NCI-H2227 (cell line): ENCODE results near the gene KIZ.

Source experiments
- DNase-seq: peaks from one replicate; lab custom pipeline; 2025; ENCODE audit not compliant: unreplicated experiment; lab: John Stamatoyannopoulos, UW

Gene KIZ, protein sequence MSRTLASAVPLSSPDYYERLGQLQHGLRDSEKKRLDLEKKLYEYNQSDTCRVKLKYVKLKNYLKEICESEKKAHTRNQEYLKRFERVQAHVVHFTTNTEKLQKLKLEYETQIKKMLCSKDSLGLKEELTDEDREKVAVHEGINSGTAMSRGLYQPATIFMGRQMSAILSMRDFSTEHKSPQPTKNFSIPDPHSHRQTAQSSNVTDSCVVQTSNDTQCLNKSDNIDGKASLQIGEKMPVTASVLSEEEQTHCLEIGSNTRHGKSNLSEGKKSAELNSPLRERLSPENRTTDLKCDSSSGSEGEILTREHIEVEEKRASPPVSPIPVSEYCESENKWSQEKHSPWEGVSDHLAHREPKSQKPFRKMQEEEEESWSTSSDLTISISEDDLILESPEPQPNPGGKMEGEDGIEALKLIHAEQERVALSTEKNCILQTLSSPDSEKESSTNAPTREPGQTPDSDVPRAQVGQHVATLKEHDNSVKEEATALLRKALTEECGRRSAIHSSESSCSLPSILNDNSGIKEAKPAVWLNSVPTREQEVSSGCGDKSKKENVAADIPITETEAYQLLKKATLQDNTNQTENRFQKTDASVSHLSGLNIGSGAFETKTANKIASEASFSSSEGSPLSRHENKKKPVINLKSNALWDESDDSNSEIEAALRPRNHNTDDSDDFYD

DNA sequence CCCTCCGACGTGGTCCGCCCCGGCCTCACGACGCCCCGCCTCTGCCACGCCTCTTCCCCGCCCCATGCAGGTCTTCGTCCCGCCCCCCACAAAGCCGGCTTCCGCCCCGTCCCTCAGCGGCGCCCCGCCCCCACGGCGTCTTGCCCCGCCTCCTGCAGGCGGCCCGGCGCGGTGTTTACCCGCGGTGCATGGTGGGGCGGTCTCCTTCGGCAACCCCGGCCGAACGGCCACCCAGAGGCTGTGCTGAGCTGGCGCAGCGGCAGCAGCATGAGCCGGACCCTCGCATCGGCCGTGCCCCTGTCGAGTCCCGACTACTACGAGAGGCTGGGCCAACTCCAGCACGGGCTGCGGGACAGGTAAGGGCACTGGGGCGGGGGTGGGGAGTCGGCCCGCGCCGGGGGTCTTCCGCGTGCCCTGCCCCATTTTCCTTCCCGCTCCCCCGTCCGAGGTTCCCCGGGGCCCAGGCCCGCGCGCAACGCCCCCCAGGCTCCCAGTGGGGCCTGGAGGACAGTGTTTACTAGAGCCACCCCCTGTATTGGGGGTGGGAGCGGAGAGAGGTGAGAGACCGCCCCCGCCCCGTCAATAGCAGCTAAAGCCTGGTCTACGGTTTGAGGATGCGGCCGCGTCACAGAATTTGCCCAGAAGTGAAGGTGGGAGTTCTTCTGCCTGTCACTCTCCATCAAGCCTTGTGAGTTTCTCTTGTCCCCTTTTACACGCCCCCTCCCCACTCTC lies at the start of gene KIZ:
TSS of gene KIZ (plus strand) at position 234 of the 732 bp plus-strand sequence. CDS start at position 268, 34 bp downstream.
- DNase-seq: peak; percentile 96

DNA sequence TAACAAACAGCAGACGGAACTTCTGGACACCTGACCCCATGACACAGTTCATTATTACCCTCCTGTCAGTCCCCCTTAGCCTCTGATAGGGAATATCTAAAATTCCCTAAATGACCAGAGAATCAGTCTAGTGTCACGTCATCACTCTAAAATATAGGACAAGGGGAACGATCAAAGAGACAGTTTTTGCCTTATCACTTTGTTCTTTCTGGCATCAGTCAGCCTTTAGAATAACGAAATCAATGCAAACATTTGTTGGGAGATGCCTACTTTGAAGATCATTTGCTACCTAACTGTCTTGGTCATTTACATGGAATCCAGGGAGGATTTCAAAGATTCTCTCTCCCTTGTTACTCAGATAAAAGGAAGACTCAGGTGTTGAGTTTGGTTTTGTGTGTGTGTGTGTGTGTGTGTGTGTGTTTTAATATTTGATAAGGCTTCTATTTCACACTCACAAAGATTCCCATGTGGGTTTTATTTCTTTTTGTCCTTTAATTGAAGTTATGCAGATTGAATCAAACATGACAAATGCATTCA lies 48.0 kb upstream of the KIZ start:
- DNase-seq: no peak

DNA sequence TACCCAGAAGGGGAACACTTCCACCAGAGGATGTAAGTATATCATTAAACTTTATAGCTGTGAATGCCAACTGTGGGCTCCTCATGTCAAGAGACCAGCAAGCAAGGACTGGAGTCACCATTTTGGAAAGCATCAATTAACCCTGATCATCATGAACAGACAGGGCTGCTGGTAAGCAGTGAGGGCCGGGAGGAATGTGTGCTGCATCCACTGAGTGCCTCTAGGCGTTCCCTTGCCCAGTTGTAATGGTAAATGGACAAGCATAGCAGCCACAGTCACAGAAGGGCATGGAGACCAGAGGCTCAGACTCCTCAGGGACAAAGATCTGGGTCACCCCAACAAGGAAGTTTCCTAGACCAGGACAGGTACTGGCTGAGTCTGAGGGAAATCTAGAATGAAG lies 43.3 kb upstream of the KIZ start:
- DNase-seq: no peak

DNA sequence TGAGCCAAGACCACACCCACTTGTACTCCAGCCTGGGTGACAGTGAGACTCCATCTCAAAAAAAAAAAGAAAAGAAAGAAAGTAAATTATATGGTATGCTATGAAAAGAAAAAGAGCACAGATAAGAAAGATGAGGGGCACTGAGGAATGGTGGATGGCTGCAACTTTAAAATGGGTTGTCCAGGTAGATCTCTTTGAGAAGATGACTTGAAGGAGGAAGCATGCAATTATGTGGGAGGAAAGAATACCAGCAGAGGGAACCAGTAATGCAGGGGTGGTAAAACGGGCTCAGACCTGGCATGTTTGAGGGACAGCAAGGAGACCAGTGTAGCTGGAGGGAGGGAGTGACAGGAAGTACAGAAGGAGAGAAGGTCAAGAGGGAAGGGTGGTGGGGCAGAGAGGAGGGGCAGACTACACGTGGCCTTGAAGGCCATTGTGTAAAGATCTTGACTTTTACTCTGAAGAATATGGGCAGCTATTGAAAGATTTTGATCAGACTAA lies 42.0 kb upstream of the KIZ start:
- no peak for DNase-seq

DNA sequence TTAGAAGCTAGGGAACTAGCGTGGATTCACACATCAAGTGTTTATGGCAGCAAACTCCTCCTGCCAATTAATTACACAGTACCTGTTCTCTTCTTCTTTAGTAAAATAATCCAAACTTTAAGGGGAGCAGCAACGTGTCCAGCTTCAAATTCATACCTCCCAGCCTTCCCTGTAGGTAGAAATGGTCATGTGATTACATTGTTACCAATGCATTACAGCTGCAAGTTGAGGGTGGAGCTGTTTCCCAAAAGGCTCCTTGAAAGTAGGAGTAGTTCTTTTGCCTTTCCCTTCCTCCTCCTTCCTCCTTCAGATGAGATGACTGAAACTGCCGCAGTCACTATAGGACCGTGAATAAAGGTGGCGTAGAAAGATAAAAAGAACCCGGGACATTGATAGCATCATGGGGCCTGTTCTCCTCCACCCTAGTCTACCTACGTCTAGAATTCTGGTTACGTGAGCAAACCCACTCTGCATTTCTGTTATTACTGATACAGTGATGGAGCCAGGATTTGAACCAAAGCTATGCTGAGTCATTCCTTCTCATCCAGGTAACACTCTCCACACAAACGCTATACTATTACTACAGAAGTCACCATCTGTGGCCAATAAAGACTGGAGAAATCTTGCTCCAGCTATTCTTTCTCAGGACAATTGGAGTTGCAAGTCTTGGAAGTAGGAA lies 37.9 kb upstream of the KIZ start:
- no peak for DNase-seq

DNA sequence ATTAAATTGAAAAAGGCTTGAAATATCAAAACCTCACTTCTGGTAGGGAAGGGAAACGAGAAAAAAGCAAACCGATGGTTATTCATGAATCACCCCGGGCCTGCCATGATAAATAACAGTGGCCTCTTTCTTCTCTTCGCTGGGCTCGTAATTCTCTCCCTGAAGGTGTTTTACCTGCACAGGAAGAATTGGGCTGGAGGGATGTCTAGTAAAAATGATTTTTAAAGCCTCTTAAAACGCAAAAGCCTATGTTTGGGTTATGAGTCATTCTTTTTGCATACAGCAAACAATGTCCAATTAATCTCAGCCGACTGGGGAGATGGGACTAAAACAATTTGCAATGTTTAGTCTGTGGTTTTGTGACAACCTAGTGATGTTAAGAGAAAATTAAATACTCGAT lies 36.5 kb upstream of the KIZ start:
- DNase-seq: no peak

DNA sequence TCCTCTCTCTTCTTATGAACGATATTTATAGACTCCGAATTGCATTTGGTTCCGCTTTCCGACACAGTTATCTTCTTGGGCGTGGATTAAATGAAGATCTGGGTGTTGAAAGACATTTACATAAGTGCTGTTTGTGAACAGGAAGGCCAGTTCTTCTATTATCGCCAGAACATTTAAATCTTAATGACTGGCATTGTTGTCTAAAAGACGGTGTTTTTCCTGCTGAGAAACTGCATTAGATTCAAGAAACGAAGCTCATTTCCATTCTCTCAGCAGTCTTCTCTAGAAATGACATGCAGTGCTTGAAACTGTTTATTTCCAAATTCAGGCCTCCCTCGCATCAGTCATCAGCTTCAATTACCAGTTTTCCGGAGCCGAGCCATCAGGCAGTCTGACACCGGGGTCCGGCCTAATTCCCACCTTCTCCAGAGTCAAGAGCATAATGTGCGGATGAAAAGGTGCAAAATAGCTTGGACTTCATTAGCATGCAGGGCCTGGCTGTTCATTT lies 35.7 kb upstream of the KIZ start:
- DNase-seq: peak; percentile 35

DNA sequence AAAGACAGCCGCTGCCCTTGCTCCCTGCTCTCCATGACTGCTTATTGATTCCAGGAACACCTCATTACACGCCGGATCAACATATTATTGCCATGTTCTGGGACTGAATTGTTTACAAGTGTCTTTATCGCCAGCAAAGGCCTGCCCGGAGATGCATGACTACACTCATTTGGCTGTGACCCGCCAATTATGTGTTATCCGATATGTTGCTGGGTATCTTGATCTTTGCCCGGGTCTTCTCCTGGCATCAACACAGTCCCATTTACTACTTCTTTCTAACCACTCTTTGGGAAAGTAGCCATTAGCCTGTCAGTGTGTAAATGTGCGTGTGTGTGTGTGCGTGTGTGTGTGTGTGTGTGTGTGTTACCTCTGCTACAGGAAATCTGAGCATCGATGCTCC lies 35.2 kb upstream of the KIZ start:
- DNase-seq: peak; percentile 35

DNA sequence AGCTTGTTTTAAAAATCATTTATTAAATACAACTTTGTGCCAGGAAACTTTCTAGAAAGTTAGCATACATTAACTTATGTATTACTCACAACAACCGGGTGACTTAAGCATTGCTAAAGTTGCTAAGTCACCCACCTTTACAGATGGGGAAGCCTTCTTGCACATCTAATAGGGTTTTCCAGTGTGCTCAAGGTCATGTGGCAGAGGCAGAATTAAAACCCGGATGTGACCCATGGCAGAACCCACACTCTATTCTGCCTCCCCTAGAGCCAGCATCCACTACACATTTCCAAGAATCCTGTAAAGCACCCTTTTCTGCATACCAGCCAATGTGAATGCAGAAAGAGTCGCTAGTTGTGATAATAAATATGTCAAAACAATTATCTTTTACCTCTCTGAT lies 33.1 kb upstream of the KIZ start:
- DNase-seq: no peak

DNA sequence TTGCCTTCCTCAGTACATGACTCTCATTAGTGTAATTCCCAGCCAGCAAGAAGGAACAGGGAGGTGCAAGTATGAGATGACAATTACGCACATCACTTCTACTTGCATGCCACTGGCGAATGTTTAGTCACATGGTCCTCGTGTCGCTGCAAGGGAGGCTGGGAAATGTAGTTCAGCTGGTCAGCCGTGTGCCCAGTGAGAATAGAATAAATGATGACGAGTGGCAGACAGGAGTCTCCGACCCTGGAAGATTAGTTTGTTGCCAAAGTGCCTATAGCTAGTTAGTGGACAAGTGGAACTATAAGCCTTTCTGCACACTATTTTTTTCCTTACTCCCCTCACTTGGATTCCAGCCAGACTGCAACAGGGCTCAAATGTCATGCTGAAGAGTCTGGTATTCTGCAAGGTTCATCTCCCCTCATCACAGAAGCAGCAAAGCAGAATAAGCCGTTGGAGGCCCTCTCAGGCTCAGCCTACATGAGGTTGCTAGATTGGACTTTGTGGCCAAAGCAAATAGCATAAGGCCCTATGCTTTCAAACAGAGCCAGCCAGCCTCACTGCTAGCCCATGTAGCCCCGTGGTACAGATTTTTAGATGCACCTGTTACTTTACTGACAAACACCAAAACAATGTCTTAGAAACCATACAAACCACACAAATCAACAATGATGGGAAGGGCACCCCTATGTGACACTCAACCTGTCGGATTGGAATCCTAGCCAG lies 29.4 kb upstream of the KIZ start:
- DNase-seq: peak; percentile 29

DNA sequence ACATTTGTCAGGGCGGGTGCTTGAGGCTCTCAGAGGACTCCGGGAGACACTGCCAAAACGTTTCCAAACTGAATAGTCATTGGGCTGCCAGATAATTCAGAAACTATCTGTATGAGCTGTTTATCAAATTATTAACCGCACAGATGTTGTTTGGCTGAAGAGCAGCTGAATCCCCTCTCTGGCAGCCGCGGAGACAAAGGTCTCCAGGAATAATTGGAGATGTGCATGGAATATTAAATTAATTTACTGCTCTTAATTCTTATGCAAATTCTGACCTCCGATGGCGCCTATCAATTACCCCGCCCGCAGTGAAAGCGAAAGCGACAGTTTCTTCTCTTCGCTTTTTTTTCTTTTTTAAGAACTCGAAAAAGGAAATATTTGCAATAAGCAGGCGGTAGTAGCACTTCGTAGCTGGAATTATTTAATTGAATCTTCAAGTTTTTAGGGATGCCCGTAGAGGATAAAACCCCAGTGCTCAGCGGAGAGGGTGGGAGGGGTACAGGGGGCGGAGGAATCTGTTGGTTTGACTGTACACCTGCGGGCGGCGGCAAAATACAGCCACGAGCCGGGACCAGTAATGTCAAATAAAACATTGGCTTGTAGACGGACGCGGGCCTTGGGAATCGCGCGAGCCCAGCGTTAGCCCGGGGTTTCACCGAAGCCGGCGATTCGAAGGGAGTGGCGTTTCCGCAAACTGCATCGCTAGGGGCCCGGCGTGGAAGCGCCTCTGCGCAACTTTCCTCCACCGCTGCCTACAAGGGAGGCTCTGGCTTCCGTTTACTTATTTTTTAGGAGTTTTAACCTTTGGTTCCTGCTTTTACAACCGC lies 25.9 kb upstream of the KIZ start:
- DNase-seq: peak; percentile 40

DNA sequence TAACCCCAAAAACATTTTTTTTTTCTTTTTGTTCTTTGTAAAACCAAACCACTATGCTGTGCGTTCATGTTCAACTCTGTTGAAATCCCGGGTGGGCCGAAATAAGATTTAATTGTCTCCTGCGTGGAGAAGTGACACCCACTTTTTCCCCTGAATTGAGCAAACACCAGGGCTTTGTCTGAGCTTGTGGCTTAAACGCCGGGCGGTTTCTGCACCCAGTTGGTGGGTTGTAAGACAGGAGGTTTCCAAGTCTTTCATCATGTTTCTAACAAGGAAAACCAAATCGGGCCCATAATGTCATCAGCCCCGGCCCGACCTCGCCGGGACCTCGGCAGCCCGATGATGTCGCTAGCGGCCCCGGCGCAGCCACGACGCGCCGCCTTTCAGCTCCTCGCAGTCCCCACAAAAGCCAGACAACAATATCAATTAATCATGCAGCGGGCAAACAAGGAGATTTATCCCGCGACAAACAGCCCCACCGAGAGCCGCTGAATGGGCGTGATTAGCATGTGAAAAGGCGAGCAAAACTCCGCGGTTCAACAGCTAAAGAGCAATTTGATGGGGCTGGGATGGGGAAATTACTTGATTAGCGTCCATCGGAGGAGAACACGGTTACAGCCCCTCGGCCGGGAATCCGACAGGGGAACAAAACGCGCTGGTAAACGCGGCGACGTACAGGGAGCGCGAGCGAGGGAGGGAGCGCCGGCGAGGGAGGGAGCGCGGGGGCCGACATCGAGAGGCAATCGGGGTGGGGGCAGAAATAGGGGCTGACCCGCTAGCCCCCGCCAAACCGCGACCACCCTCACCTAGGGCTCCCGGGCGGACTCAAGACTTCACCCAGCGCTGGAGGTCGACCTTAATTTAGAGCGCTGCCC lies 25.1 kb upstream of the KIZ start:
- DNase-seq: no peak

DNA sequence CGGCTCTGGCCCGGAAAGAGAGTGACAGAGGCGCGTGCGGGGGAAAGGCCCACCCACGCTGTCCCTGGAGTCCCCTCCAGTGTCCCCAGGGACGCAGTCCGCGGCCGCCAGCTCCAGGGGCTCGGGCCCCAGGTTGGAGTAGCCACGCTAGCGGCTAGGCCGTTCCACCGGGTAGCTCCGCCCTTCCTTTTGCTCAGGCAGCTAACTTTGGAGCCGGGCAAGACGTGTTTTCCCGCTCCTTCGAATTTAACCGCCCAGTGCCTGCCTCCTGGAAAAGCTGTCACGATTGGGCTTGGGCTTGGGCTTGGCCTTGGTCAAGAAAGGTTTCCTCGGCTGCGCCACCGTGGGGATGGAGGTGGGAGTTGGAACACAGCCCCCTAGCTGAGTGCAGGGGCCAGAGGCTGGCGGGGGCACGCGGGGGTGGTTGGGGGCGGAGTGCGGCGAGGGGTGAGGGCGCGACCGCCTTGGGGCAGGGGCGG lies 24.4 kb upstream of the KIZ start:
- DNase-seq: peak; percentile 13

DNA sequence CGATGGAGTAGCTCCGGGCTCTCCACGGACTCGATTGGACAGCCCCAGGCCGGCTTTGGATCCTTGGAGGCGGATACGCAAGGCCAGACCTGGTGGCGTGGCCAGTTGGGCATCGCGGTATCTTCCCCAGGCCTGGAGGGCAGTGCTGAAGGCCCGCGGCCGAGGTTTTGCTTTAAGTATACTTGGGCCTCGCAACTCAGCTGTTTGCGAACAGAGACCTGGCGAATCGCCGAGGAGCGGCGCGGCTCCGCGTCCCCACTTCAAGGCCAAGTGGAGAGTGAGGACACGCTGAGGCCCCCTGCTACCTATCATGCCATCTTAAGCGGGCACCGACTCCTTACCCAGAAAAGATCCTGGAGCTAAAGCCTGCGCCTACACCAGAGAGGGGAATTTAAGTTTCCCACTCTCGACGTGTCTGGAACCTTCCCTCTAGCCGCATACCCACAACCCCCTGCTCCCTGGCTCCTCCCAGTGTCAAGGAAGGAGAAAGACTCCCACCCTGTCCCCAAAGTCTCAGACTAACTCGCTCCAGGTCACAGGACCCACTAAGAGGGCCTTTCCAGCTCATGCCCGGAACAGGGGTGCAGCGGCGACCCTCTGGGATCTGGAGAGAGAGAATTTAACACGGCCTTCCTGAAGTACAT lies 23.8 kb upstream of the KIZ start:
- no peak for DNase-seq

DNA sequence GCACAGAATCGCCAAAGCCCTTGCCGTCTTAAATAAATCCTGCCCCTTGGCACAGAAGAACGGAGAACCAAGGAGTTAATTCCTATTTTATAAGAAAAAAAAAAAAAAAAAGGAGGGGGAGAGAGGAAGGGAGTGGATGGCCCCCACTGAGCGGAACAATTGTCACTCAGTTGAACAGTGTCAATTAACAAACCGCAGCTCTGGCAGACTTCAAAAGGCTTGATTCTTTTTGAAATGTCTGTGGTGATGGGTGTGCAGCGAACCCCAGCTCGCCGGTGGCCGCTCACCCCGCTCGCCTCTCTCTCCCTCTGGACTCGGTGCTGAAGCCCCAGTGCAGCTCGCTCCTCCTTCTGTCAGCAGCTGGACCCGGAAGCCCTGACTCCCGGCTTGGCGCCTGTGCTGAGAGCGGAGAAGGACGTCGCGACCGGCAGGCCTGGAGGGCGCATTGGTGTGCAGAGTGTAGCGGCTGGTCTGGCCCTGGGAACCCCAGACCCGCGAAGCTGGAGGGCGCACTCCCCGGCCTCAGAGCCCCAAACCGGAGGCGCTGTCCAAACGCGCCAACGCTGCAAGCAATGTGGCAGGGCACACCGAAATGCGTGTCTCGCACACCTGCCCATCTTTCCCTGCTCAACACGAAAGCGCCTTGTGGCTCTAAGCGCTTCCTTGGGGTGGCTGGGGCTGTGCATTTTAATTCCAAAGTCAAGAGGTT lies 23.1 kb upstream of the KIZ start:
- peak; percentile 9 for DNase-seq

DNA sequence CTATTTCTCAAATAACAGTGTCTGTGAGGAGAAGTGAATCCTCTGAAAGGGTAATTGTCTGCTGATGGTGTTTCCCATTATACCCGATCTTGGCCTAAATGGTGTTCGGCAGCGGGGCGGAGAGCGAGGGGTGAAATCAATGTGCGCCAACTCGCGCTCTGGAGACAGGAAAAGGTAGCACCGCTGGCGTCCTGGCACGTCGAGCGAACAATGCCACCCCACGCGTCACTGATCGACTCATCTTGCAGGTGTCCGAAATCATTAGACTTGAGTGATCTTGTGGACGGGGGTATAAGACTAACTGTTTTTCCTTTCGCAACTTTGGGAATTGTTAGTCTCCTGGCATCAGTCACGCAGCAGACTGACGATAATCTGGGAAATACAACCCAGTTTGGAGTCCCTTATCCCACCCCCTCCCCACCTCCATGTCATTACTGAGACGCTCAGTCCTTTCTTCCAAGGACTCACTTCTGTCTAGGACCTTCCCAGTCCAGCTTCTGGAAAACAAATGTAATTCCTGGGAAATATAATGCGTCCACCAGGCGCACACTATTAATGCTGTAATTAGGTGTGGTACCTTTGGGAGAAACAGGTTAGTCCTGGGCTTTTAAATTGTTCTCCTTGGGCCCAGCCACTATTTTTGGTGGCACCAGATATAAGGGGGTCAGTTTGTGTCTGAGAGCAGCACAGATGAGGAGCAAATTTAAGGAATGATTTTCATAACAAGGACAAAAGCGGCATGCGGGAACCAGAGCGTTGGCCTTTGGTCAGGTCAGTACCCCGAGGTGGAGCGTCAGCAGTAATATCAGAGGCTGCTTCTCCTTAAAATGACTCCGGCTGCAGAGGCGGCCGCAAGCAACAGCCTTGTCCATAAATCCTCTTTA lies 22.1 kb upstream of the KIZ start:
- DNase-seq: no peak
